ENCODE results near the gene DNTTIP2.
"Not testable (repeated sequence)": the region's sequence is repeated elsewhere in the genome, so short reads cannot be mapped to it uniquely, and the experiment has no call there.

Gene DNTTIP2

GRCh38 chr1:93840956-93841482, 38.0 kb downstream of the DNTTIP2 start:
- DNase-seq, result no peak

DNA sequence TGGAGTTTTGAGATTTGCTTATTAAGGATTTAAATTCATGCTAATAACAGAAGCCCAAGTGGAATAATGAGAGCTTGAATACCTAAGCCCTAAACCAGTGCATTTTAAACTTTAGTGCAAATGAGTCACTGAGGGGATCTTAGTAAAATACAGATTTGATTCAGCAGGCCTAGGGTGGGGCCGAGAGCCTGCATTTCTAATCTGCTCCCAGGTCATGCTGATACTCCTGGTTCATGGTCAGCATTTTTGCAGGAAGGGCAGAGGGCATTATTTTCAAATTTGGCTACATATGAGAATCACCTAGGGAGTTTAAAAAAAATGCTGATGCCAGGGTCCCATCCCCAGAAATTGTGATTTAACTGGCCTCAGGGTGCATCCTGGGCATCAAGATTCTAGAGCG, 39.3 kb downstream of the DNTTIP2 start:
- DNase-seq, result no peak

GRCh38 chr1:93839307-93839706, 39.7 kb downstream of the DNTTIP2 start:
- DNase-seq, result peak; percentile 85

DNA sequence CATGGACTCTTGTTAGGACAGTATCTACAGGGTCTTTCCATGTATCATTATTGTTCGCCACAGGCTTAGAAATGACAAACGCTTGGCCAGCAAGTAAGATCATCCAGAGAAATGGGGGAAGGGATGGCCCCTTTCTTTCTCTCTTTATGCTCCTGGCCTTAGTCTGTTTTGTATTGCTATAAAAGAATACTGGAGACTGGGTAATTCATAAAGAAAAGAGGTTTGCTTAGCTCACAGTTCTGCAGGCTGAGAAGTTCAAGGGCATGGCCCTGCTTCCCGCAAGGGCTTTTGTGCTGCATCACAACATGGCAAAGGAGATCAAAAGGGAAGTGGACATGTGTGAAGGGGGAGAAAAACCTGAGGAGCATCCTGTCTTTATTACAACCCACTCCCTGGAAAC, 41.0 kb downstream of the DNTTIP2 start:
- no peak for DNase-seq

GRCh38 chr1:93833293-93833692, 45.7 kb downstream of the DNTTIP2 start:
- not testable (repeated sequence) for DNase-seq

DNA sequence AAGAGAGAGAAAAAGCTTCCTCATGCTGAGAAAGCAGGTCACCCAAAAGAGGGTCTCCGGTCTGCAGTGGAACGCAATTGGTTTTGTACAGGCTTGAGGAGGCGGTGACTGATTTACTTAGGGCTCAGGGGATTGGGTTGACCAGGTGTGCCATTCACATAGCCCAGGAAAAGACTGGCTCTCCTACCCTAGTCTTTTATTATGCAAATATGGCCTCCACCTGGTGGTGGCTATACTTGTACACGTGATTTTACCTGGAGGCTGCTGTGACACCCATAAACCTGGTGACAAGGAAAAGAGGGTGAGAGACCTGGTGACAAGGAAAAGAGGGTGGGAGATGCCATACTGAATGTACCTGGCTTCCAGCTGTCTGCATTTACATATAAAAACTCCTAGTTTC, 49.9 kb downstream of the DNTTIP2 start:
- no peak for DNase-seq

GRCh38 chr1:93828367-93828755, 50.6 kb downstream of the DNTTIP2 start:
- DNase-seq, result no peak

DNA sequence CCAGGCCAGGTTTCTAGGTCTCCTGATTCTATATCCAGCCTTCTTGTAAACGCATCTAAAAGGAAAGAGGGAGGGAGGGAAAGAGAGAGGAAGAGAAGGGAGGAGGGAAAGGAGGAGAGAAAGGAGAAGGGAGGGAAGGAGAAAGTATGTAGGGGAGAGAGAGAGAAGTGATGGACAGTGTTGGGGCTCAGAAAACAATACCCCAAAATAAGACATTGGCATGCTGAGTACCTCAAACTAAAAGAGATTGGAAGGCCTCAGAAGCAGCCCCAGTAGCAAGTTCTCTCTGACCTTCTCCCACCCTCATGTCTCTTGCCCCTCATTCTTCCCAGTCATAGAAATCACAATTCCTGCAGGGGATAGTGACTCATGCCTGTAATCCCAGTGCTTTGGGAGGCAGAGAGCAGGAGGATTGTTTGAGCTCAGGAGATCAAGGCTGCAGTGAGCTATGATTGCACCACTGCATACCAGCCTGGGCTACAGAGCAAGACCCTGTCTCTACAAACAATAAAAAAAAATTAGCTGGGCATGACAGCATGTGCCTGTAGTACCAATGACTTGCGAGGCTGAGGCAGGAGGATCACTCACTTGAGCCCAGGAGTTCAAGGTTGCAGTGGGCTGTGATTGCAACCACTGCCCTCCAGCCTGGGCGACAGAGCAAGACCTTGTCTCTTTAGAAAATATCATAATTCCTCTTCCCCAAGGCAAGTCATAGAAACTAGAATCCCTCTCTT, 51.2 kb downstream of the DNTTIP2 start:
- no peak for DNase-seq

DNA sequence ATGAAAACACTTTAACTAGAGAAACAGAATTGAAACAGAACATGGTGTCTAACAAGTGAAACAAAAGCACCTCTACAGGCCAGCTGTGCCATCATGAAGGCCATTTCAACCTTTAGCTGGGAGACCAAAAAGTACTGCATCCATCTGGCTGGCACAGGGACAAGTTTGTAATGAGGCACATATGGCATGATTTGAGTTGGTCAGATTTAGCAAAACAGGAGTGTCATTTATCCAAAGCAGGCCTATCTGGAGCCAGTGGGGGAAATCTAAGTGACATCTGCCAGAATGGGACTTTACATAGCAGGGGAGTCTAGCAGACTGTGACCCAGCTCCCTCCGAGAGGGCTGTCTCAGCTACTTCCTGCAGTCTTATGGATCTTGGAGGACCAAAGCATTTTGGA, 51.9 kb downstream of the DNTTIP2 start:
- no peak for DNase-seq

- no peak for DNase-seq
Measured at GRCh38 chr1:93824834-93825233, 54.2 kb downstream of the DNTTIP2 start.

GRCh38 chr1:93822730-93823425, 56.1 kb downstream of the DNTTIP2 start:
- no peak for DNase-seq

DNA sequence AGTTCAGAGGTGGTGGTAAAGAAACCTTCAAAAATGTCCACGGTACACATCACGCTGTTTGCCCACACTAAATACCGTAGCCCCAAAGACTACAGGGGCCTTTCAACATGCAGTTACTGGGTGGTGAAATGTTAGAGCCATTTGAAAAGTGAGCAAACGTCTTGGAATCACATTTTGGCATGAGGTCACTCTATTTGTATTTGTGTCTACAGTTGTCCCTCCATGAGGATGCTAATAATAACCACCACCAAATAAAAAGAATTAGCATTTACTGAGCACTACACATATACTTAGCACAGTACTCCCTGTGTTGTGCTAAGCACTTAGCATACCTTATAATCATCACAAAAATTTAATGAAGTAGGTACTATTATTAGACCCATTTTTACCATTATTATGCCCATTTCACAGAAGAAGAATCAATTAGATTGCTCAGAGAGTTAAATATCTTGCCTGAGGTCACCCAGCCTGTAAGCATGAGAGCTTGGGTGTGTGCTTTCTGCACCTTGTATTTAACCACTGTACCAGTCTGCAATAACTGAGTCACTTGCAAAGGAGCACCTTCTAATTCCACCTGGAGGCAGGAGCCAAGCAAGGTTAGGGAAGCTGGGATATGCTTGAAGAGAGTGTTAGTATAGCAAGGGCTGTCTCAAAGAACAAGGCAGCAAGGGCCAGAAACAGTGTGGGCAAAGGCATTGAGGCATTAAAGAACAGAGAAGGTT, 57.4 kb downstream of the DNTTIP2 start:
- no peak for DNase-seq

GRCh38 chr1:93820554-93821422, 58.2 kb downstream of the DNTTIP2 start:
- no peak for DNase-seq

GRCh38 chr1:93818570-93818959, 60.4 kb downstream of the DNTTIP2 start:
- no peak for DNase-seq

GRCh38 chr1:93817819-93818569, 61.0 kb downstream of the DNTTIP2 start:
- DNase-seq, result no peak

DNA sequence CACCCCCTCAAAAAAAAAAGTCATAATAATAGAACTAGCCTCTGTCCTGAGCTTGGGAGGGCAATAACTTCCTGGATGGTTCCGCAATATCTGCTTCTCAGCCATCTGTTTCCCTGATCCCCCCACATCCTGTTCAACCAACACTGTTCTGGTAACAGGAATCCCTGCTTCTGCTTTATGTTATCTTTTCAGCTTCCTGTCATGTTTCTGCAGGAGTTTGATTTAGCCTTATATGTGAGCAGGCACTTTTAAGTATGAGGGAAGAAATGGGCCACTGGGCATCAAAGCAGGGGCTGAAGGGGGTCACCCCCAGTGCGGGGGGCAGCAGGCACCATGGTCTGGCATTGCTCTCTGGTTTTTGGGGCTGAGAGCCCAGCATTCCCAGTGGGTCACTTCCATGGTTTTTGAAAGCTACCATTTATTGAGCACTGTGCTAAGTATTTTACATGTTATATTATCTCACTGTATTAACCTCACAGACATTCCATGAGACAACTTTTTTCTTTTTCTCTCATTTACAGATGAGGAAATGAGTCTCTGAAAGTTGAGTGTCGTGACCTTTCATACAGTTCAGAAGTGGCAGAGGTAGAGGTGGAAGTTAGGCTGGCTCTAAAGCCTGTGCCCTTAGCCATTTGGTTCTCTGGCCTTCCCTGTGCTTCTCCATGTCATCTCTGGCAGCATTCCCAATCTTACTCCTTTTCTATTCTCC, 61.9 kb downstream of the DNTTIP2 start:
- DNase-seq, result peak; percentile 98

Measured in MV-4-11 (cell line).